GM18909 (cell line): Measurements from ENCODE around the gene WDR70.

ENCODE experiments used
- ATAC-seq: cut with Tn5 transposase; IDR thresholded peaks from one replicate; pipeline ENCODE4 v1.9.1; 2021; ENCODE audit warnings: mild to moderate bottlenecking; ENCODE audit not compliant: unreplicated experiment, poor library complexity

WDR70 gene

DNA sequence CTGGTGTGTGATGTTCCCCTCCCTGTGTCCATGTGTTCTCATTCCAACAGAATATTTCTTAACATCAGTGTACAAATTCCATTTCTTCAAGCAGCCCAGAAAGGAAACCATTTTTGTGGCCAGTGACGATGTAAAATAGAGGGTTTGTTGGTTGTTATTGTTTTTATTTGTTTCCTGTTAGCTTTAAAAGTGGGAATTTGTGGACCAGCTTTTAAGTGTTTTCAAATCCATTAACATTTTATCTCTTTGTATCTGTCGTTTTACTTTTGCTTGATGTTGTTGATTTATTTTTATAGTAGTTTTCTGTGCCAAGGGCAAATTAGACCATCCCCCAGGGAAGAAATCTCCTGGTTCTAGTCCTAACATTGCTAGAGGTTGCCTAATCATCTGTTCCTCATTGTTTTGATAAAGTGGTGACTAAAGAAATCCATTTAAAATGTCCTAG, 360.7 kb downstream of the WDR70 start:
- ATAC-seq, result no peak

DNA sequence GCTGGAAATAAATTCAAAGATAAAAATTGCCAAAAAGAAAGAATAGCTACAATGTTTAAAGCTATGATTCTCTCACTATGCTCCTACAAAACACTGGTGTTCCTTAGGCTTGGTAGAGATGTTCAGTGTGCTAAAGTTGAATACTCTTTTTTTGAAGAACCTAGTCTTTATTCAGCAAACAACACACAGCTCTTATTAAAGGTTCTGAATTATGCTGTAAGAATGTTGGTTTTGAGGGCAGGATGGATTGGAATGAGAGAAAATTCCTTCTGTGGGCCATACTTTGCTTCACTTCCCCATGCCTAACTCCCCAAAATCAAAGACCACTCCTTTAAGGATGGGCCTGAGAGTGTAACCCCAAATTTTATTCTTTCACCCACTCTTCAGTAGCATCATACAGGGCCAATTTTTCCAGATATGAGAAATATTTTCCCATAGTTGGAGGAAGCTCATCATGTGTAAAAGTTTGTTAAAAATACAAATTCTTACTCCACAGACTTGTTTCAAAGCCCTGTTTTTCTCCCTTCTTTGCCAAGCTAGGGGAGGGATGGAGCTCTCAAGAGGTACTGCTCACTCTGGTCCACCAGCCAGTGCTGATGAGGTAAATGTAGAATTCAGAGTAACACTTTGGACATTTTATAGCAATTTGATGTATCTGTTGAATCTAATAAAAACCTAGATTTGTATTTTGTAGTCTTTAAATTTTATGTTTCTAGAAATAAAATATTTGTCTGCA, 361.4 kb downstream of the WDR70 start:
- no peak for ATAC-seq

DNA sequence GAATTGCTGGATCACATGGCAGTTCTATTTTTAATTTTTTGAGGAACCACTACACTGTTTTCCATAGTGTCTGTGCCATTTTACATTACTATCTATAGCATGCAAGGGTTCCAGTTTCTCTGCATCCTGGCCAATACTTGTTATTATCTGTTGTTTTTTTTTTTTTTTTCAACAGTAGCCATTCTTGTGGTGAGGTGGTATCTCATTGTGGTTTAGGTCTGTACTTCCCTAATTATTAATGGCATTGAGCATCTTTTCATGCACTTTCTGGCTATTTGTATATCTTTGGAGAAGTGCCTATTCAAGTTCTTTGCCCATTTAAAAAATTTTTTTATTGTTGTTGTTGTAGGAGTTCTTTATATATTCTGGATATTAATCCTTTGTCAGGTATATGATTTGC, 363.0 kb downstream of the WDR70 start:
- no peak for ATAC-seq

DNA sequence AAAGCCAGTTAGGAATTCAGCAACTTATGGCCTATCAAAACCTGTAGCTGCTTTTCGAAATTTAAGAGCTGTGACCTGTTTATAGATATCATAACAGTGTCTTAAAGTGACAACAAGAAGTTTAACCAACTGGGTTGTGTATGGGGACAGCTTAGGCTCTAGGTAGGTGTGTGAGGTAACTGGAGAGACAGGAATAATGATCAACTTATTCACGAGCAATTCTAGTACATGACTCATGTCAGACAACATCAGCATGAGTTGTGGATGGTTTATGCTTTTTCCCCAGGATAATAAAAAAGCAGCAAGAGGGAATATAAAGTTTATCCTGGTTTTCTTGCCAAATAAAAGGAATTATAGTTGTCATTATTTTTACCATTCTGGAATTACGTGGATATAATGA, 372.1 kb downstream of the WDR70 start:
- ATAC-seq, result no peak

DNA sequence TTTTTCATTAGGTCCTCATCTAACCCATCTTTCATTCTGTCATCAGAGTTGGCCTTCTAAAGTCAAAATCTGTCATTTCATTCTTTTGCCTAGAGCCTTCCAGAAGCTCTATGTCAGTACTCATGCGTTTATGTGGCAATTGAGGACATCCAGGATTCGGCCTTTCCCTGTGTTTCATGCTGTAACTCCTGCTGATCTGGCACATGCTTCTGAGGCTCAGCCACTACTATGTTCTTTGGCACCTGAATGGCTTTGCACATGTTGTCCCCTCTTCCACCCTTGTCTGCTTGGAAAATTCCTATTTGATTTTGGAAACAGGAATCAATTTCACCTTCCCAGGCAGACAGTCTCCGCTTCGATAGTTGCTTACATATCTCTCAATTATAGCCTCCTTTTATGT, 375.9 kb downstream of the WDR70 start:
- no peak for ATAC-seq

DNA sequence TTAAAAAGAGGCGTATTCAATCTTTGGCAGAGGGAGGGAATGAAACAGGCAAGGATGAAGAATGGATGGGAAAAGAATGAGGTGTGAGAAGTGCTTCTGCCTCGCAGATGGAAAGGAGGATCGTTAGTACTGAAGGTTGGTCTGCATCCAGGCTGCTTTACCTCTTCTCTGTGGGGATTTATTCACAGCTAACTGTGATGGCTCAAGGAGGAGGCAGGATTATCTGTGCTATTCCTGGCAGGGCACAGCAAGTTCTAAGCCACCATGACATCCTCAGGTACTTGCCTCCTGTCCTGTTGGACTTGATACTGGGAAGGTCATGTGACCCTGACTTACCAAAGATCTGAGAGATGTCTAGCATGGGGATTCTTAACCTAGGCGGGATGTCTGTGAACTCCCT, 376.5 kb downstream of the WDR70 start:
- ATAC-seq, result no peak

DNA sequence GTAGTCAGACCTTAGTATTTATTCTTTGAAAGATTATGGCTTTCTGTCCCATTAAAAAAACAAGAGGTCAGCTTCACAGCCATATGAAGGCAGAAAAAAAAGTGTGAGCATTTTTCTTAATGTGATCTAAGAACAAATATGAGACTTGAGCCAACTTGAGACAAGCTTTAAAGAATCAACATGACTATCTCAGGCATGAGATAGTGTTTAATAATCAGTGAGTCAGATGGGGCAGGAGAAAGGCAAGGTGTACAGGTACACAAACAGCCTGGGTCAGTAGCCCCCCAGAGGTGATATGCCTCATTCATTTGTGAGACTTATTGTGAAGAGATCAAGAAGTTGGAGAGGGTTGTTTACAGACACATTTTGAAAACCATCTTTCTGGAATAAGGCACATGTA, 377.1 kb downstream of the WDR70 start:
- no peak for ATAC-seq

DNA sequence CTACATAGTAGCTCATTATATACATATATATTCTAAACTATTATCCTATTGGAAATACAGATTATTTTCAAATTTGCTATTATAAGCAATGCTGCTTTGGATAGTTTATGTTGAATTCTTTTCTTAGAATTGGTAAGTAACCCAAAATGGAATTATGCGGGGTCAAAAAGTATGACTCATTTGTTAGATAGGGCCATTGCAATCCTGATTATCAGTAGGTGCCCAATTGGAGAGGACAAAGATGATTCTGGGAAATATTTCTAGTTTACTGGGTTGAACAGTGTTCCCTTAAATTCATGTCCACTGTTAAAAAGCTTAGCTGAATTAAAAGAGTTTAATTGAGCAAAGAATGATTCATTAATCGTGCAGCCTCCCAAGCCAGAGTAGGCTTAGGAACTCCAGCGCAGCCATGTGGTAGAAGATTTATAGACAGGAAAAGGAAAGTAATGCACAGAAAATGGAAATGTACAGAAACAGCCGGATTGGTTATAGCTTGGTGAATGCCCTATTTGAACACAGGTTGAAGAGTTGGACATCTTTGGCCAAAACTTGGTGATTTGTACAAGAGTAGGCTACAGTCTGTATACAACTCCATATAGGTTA, 379.0 kb downstream of the WDR70 start:
- no peak for ATAC-seq

DNA sequence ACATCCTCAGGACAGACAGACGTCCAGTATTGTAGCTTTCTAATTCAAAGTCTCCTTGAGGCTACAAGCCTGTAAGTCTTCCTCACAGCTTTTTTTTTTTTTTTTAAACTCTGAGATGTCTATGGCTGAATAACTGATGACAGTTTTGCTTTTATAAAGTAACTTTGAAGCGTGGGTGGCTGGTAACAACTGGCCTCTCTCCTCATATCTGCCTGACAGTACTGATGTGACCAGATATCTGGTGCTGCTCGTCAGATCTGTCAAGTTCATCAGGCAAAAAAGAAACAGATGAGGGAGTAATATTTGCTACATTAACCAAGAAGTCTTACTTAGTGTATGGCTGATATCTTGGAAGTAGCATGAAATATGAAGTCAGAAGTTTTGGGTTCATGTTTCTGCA, 388.1 kb downstream of the WDR70 start:
- ATAC-seq, result no peak

DNA sequence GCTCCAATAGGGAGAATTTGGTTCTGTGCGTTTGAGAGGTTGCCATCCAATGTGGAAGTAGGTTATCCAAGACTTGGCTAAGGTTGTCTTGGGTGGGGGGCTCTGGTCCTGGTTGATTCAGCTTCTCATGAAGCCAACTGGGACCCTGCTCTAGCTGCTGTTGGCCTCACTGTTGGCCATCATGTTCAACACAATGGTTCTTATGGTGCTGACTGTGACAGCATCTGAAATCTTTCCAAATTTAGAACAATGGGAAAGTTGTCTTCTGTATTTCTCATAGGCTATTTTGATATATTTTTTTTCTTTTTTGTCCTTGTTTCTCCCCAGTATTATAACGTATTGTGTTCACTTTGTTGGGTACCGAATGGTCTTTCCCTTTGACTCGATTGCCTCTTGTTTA, 388.8 kb downstream of the WDR70 start:
- no peak for ATAC-seq

DNA sequence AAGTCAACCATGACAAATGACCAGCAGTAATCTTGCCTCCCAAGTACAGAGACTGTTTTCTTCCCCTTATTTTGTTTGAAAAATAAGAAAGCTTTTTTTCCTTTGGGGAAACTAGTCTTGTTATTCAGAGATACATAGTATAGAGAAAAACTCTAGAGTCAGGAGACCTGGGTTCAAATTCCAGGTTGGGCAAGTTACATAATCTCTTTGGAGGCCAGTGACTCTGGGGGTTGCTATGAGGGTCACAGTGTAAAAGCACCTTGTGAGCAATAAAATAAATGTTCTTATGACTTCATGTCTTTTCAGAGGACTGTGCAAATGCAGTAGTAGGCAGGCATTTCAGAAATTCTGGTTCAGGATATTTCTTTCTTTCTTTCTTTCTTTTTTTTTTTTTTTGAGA, 389.3 kb downstream of the WDR70 start:
- no peak for ATAC-seq

DNA sequence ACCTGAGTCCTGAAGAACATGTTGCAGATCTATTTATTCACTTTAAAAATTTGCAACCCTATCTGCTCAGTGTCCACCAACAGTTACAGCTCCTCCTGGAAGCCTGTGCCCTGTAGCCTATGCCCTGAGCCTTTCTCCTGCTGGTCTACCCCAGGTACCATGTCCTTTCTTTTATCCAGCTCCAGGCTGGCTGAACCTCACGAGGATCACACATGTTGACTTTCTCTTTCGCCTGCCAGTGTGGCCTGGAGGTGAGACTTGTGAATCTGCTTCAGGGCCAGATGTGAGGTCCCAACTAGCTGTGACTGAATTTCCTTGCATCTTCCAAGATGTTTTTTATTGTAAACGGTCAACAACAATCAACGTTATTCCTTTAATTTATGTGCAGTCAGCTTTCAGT, 390.0 kb downstream of the WDR70 start:
- ATAC-seq, result no peak

DNA sequence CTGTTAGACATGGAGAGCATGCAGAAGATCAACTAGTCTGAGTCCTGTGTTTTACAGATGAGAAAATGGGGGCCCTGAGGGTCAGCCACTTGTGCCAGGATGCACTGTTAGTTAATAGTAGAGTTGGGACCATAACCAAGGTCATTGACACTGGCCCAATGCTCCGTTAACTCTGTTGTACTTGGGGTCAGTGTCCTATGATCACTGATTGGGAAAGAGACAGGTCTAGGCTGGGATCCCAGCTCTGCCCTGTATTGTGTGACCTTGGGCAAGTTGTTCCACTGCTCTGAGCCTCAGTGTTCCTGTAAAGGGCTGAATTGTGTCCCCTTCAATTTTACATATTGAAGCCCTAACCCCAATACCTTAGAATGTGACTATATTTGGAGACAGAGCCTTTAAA, 390.7 kb downstream of the WDR70 start:
- no peak for ATAC-seq

DNA sequence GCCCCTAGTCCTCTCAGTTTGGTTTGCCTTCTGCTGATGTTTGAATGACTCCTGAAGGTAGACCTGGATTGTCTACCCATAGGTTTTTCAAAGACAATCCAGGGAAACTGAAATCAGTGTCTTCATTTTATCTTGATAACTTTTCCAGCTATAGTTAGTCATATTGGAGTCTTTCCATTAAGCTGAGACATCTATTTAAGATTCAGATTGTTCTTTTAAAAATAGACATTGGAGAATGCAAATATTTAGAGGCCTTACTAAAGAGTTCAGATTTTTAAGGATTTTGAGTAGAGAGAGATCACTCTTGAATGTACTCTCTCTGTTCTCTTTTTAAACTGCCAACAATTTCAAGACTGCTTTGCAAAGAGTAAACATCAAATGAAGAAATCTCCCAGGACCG, 391.7 kb downstream of the WDR70 start:
- ATAC-seq, result no peak

DNA sequence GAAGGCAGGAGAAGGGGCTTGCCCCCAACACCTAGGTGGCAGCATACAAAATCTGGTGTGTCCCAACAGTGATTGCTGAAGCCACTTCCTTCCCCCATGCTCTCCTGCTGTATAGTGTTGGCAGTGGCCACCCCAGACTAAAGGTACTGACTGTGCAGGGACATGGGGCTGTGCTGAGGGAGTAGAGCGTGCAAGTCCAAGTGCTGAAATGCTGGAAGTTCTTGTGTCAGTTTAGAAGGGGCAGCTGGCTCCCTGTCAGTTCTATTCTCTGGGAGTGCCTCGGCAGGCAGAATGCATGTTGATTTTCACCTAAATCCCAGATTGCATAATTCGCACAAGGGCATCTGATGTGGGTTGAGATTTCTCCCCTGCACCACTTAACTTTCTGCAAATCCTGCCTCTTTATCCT, 392.1 kb downstream of the WDR70 start:
- no peak for ATAC-seq

DNA sequence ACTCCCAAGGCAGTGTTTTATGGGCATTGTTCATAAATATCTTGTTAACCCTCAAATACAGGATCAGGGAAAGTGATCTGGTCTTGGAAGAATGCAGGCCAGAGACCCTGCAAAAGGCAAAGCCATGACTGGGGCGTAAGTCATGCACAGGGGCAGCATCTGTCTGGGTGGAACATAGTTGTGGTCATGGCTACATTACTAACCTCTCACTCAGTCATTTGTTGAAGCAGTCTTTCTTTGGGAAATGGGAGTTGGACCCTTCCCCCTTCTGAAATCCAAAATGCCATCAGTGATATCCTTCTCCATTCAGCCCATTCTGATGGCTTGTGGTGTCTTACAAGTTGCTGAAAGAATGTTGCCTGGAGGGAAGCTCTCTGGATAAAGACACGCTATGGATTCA, 392.6 kb downstream of the WDR70 start:
- ATAC-seq, result no peak

DNA sequence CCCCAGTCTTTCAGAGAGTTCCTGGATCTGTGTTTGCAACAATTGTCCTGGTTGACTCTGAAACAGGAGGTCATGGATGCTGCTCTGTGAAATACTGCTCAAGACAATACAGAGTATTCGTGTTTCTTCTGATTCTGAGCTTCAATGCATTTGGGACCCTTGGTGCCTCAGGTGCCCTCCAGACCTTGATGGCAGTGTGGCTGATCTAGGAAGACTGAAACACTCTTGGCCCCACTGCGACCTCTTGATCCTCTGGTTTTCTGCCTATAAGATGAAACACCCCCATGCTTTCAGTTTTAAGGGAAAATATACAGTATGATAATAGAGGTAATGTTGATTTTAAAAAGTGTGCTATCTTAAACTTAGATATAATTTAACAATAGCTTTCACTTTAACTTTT, 393.1 kb downstream of the WDR70 start:
- ATAC-seq, result no peak

DNA sequence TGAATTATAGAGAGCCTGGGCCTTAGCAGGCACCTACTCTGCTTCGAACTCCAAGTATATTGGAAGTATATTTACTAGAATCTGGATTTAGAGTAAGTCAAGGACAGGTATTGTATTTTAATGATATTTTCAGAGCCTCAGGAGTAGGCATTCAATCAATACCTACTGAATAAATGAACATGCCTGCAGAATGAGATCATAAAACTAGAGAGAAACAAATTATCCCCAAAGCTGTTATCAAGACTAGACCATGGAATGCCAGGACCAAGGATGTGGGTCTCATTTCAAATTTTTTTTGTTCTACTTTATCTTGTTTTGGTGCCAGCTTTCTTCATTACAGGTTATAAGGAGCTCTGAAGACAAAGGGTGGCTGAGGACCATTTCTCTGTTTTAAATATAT, 394.7 kb downstream of the WDR70 start:
- no peak for ATAC-seq

DNA sequence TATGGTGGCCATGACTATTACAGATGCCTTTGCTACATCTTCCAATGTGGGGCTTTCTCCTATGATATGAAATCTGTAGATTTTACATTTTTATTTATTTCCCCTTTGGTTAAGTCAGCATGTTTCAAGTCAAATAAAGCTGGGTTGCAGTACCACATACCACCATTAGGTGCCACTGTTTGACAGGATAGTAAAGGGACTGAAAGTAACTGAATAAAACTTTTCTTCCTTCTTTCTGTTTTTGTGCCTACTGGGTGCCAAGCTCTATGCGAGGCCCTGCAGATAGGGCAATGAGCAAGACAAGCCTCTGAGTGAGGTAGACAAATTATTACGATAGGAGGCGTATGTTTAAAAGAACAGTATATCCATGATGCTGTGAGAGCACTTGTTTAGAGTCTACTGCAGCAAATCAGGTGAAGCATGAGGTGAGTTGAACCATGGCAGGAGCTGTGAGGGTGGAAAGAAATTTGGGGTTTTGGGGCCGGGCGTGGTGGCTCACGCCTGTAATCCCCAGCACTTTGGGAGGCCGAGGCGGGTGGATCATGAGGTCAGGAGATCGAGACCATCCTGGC, 395.9 kb downstream of the WDR70 start:
- no peak for ATAC-seq

DNA sequence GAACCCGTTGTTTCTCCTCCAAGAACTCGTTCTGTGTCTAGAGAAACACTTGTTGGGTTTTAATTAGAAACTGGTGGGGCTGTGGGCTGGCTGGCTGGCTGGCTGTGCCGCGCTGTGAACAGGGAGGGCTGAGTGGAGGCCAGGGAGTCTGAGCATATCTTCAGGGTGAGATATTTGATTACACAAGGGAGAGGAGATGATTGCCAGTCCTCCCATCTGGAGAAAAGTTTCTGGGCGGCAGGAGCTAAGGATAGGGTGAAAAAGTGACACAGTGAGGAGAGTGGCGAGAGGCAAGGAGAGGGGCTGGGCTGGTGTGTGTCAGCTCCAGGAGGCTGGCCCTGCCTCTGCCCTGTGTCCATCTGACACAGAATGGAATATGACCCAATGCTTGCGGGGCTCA, 397.7 kb downstream of the WDR70 start:
- no peak for ATAC-seq

DNA sequence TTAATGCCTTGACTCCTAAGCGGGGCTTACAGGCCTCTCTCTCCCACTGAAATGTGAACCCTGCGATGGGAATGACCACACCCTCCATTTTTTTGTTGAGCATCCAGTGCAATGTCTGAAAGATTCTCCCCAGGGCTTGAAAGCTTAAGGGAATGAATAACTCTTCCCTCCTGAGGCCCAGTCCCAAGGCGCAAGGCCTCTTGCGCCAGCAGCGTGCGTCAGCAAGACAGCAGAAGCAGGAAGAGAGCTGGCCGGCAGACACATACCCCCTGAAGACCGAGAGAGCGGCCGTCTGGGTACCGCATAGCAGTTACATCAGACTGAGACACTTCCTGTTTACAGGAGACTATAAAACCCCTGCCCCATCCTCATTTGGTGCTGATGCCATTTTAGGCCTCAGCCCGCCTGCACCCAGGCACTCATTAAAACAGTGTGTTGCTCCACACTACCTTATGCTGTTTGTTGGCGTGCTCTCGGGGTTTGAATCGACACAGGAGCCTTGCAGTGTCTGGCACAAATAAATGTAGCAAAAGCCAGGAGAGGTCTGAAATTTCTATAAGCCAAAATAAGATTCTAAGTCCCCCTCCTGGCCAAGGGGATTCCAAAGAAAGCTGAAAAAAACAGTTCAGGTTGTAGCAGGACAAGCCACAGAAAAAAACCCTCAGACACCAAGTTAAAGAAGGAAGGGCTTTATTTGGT, 398.5 kb downstream of the WDR70 start:
- ATAC-seq, result no peak
